AG09319 (cell line): ENCODE data around the gene THADA.

ENCODE experiments used
- DNase-seq: peaks from one replicate; pipeline ENCODE4 v3.0.0-alpha.2; 2010; ENCODE audit warnings: low read depth; ENCODE audit errors: extremely low read depth
- TF ChIP-seq, protein P1 (sequence below): IDR thresholded peaks from 2 replicates; pipeline ENCODE4 v1.5.1; 2011; ENCODE audit warnings: low read depth, mild to moderate bottlenecking, inconsistent platforms, low read length, moderate library complexity

Gene THADA

GRCh38 chr2:43356774-43357173 lies 239.1 kb downstream of the THADA start:
- TF ChIP-seq, protein P1, sequence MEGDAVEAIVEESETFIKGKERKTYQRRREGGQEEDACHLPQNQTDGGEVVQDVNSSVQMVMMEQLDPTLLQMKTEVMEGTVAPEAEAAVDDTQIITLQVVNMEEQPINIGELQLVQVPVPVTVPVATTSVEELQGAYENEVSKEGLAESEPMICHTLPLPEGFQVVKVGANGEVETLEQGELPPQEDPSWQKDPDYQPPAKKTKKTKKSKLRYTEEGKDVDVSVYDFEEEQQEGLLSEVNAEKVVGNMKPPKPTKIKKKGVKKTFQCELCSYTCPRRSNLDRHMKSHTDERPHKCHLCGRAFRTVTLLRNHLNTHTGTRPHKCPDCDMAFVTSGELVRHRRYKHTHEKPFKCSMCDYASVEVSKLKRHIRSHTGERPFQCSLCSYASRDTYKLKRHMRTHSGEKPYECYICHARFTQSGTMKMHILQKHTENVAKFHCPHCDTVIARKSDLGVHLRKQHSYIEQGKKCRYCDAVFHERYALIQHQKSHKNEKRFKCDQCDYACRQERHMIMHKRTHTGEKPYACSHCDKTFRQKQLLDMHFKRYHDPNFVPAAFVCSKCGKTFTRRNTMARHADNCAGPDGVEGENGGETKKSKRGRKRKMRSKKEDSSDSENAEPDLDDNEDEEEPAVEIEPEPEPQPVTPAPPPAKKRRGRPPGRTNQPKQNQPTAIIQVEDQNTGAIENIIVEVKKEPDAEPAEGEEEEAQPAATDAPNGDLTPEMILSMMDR, result no peak
- DNase-seq, result no peak

DNA sequence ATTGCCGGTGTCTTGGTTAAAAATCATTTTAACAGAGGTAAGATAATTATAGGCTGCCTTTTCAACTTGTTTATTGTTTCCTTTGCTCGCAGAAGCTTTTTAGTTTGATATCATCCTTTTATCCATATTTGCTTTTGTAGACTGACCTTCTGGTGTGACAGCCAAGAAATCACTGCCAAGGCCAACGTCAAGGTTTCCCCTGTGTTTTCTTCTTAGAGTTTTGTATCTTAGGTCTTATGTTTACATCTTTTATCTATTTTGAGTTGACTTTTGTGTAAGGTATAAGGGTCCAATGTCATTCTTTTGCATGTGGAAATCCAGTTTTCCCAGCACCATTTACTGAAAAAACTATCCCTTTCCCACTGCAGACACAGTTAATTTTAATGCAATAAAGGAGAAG lies 240.4 kb downstream of the THADA start:
- TF ChIP-seq, protein P1, result no peak
- no peak for DNase-seq

- no peak for DNase-seq
- TF ChIP-seq, protein P1, result no peak
Observed at GRCh38 chr2:43349904-43350303, 245.9 kb downstream of the THADA start.

- TF ChIP-seq, protein P1, result no peak
- DNase-seq, result no peak
Observed at GRCh38 chr2:43348908-43349661, 246.8 kb downstream of the THADA start.

GRCh38 chr2:43347746-43348145 lies 248.1 kb downstream of the THADA start:
- no peak for DNase-seq
- TF ChIP-seq, protein P1, result no peak

- no peak for DNase-seq
Observed at GRCh38 chr2:43346602-43347567, 249.0 kb downstream of the THADA start.

More at GRCh38 chr2:43346602-43347567, 249.0 kb downstream of the THADA start:
- TF ChIP-seq, protein P1, result no peak
